Nephron progenitor cell (in vitro differentiated cells): ENCODE data around the gene NOS3.
"Not testable (repeated sequence)": the region's sequence is repeated elsewhere in the genome, so short reads cannot be mapped to it uniquely, and the experiment has no call there.

Experiments
- DNase-seq: peaks from one replicate; pipeline ENCODE4 v3.0.0; 2021
- H3K27ac Mint-ChIP-seq: 2 replicates; pipeline ENCODE4 v1.8.0; 2021; ENCODE audit warnings: mild to moderate bottlenecking, moderate library complexity, mixed read lengths
- H3K27me3 Mint-ChIP-seq: 2 replicates; pipeline ENCODE4 v1.8.0; 2021; ENCODE audit warnings: mild to moderate bottlenecking, low read depth, mixed read lengths; ENCODE audit not compliant: poor library complexity
- H3K36me3 Mint-ChIP-seq: 2 replicates; pipeline ENCODE4 v1.8.0; 2021; ENCODE audit warnings: low read depth, mixed read lengths
- H3K4me1 Mint-ChIP-seq: 2 replicates; pipeline ENCODE4 v1.8.0; 2021; ENCODE audit warnings: mixed read lengths
- H3K4me3 Mint-ChIP-seq: 2 replicates; pipeline ENCODE4 v1.8.0; 2021; ENCODE audit warnings: mild to moderate bottlenecking, moderate library complexity, mixed read lengths
- H3K9me3 Mint-ChIP-seq: 2 replicates; pipeline ENCODE4 v1.8.0; 2021; ENCODE audit warnings: mild to moderate bottlenecking, moderate library complexity, mixed read lengths
- TF ChIP-seq, protein P1 (sequence below): fragments of 200-600 bp; sonication (generic); IDR thresholded peaks from 2 replicates; pipeline ENCODE4 v1.5.0; 2021; ENCODE audit warnings: antibody characterized with exemption

NOS3 gene

DNA sequence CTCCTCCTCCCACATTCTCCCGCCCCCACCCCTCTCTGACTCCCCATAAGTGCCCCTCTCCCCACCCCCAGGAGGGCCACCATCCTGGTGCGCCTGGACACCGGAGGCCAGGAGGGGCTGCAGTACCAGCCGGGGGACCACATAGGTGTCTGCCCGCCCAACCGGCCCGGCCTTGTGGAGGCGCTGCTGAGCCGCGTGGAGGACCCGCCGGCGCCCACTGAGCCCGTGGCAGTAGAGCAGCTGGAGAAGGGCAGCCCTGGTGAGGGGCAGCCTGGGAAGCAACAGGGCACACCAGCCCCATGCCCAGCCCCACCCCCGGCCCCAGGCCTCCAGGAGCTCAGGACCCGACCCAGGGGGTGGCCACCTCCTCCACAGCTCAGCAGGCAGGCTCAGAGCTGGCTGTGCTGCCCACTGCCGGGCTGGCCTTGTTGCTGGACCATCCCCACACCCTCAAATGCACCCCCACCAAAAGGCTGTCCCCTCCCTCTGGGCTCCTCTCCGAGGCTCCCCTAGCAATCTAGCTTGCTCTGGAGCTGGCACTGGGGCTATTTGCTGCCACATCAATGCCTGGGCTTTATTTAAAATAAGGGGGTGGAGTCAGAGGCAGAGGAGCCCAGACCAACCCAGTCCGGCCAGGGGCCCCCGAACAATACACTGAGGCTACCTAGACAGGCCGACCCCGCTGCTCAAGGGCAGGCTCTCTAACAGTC, 18.7 kb downstream of the NOS3 start:
- Mint-ChIP-seq H3K4me3 (no peak overlapping the region), H3K36me3 (peaks cover 4% of the 10 kb centered on the region), H3K9me3 (no peaks in the 10 kb centered on the region), H3K4me1 (peaks cover 64% of the 10 kb centered on the region), H3K27ac (no peak overlapping the region), H3K27me3 (peaks cover 15% of the 10 kb centered on the region)
- TF ChIP-seq, protein P1, sequence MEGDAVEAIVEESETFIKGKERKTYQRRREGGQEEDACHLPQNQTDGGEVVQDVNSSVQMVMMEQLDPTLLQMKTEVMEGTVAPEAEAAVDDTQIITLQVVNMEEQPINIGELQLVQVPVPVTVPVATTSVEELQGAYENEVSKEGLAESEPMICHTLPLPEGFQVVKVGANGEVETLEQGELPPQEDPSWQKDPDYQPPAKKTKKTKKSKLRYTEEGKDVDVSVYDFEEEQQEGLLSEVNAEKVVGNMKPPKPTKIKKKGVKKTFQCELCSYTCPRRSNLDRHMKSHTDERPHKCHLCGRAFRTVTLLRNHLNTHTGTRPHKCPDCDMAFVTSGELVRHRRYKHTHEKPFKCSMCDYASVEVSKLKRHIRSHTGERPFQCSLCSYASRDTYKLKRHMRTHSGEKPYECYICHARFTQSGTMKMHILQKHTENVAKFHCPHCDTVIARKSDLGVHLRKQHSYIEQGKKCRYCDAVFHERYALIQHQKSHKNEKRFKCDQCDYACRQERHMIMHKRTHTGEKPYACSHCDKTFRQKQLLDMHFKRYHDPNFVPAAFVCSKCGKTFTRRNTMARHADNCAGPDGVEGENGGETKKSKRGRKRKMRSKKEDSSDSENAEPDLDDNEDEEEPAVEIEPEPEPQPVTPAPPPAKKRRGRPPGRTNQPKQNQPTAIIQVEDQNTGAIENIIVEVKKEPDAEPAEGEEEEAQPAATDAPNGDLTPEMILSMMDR: no peak
- no peak for DNase-seq

DNA sequence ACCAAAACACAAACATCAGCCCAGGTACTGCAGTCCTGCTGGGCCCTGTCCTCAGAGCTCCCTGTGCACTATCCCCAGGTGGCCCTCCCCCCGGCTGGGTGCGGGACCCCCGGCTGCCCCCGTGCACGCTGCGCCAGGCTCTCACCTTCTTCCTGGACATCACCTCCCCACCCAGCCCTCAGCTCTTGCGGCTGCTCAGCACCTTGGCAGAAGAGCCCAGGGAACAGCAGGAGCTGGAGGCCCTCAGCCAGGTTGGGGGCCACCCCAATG, 19.2 kb downstream of the NOS3 start:
- TF ChIP-seq, protein P1: no peak
- no peak for DNase-seq
- Mint-ChIP-seq H3K9me3 (no peaks in the 10 kb centered on the region), H3K4me1 (peaks cover 64% of the 10 kb centered on the region), H3K36me3 (peaks cover 4% of the 10 kb centered on the region), H3K27me3 (peaks cover 16% of the 10 kb centered on the region), H3K27ac (no peak overlapping the region), H3K4me3 (peak overlapping the region; percentile 72)

DNA sequence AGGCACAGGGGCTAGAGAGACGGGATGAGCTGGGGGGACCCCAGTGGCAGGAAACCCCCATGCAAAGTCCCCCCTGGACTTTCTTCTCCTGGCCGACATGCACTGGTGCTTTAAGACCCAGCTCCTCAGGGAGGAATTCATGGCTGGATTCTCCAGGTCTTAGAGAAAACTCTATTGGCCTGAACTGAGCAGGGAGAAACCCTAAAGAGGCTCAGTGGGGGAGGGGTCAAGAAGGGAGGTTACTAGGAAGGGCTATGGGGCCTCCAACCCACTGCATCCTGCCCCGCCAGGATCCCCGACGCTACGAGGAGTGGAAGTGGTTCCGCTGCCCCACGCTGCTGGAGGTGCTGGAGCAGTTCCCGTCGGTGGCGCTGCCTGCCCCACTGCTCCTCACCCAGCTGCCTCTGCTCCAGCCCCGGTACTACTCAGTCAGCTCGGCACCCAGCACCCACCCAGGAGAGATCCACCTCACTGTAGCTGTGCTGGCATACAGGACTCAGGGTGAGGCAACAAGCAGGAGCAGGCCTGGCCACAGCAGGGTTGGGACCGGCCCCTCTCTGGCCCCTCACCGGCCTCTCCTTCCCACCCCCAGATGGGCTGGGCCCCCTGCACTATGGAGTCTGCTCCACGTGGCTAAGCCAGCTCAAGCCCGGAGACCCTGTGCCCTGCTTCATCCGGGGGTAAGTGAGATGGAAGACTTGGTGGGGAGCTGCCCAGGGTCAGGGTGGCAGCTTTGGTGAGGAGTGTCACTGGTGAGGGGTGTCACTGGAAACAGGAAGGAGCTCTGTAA, 19.7 kb downstream of the NOS3 start:
- Mint-ChIP-seq H3K4me3 (peak overlapping the region; percentile 72), H3K36me3 (peaks cover 10% of the 10 kb centered on the region), H3K4me1 (peaks cover 69% of the 10 kb centered on the region), H3K27me3 (peaks cover 18% of the 10 kb centered on the region), H3K9me3 (no peaks in the 10 kb centered on the region), H3K27ac (no peak overlapping the region)
- peak; percentile 54 for DNase-seq
- TF ChIP-seq, protein P1: no peak

DNA sequence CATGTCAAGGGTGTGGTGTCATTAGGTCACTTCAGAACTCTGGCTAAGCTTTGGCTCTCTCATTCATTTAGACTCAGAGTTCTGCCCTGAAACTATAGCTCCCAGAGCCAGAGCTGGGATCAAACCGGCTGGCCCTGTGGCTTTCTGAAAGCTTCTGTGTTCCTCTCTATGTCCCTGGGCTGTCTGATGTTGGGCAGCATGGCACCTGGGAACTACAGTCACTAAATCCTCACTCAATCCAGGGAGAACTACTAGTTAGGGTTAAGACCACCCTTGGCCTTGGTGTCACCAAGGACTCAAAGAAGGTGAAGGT, 20.2 kb downstream of the NOS3 start:
- Mint-ChIP-seq H3K4me3 (peak overlapping the region; percentile 72), H3K36me3 (peaks cover 11% of the 10 kb centered on the region), H3K9me3 (no peaks in the 10 kb centered on the region), H3K27me3 (peaks cover 14% of the 10 kb centered on the region), H3K4me1 (peaks cover 66% of the 10 kb centered on the region), H3K27ac (no peak overlapping the region)
- DNase-seq: no peak
- TF ChIP-seq, protein P1: no peak

DNA sequence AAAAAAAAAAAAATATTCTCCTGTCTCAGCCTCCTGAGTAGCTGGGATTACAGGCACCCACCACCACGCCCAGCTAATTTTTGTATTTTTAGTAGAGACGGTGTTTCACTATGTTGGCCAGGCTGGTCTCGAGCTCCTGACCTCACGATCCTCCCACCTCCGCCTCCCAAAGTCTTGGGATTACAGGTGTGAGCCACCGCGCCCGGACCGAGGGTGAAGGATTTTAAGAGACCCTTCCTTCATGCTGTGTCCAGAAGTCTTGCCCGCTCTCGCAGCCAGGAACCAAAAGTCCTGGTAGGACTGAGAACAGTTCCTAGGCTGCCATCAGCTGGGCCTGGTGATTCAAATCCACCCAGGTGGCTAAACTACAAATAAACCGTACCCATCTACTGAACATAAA, 20.8 kb downstream of the NOS3 start:
- Mint-ChIP-seq H3K36me3 (peaks cover 11% of the 10 kb centered on the region), H3K27me3 (peaks cover 20% of the 10 kb centered on the region), H3K4me1 (peaks cover 62% of the 10 kb centered on the region), H3K4me3 (peak overlapping the region; percentile 62)
- H3K27ac Mint-ChIP-seq, DNase-seq, H3K9me3 Mint-ChIP-seq: not testable (repeated sequence)

DNA sequence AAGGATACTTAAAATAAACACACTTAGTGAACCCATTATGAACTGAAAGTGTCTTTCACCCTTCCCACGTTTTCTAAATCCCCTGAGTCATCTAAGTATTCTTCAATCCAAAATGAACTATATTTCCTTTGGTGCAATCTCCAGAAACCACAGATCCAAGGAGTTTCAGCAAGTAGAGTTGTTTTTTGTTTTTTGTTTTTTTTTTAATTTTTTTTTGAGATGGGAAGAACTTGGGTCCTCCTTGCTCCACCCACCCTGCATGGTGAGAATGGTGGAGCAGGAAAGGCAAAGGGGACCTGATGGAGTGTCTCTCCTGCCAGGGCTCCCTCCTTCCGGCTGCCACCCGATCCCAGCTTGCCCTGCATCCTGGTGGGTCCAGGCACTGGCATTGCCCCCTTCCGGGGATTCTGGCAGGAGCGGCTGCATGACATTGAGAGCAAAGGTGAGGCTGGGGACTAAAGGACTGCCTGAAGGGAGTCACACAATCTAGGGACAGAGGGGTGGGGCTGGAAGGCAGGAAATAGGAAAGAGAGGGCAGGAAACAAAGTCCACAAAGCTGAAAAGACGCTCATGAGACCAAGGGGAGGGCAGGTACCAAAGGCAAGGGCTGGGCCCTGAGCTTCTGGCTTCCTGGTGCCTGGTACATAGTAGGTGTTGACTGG, 21.3 kb downstream of the NOS3 start:
- TF ChIP-seq, protein P1: no peak
- no peak overlapping the region for H3K27ac Mint-ChIP-seq
- H3K9me3 Mint-ChIP-seq: no peaks in the 10 kb centered on the region
- peaks cover 23% of the 10 kb centered on the region for H3K27me3 Mint-ChIP-seq
- peaks cover 62% of the 10 kb centered on the region for H3K4me1 Mint-ChIP-seq
- H3K36me3 Mint-ChIP-seq: peaks cover 11% of the 10 kb centered on the region
- DNase-seq: no peak
- H3K4me3 Mint-ChIP-seq: peak overlapping the region; percentile 62
